Nephron (organoid): ENCODE measurements around the gene ECHDC3.

Experiments
- H3K27ac Mint-ChIP-seq, 3 experiments: 2 replicates each; pipeline ENCODE4 v1.8.0; 2020; ENCODE audit warnings: mixed read lengths in 3 of 3, mild to moderate bottlenecking in 2 of 3, moderate library complexity in 1 of 3
- H3K27me3 Mint-ChIP-seq: 2 replicates; pipeline ENCODE4 v1.8.0; 2021; ENCODE audit warnings: low read depth, mild to moderate bottlenecking, moderate library complexity, mixed read lengths
- H3K36me3 Mint-ChIP-seq: 2 replicates; pipeline ENCODE4 v1.8.0; 2020; ENCODE audit warnings: low read depth, mixed read lengths
- H3K4me1 Mint-ChIP-seq: 2 replicates; pipeline ENCODE4 v1.8.0; 2020; ENCODE audit warnings: mixed read lengths
- H3K4me3 Mint-ChIP-seq, 3 experiments: 2 replicates each; pipeline ENCODE4 v1.8.0; 2020; ENCODE audit warnings: mild to moderate bottlenecking in 3 of 3, mixed read lengths in 3 of 3, moderate library complexity in 2 of 3
- H3K9me3 Mint-ChIP-seq: 2 replicates; pipeline ENCODE4 v1.8.0; 2020; ENCODE audit warnings: mixed read lengths
- TF ChIP-seq, protein P1 (sequence below), 3 experiments: fragments of 200-600 bp; sonication (generic); IDR thresholded peaks; one replicate each; pipeline ENCODE4 v1.5.0; 2021; ENCODE audit warnings: antibody characterized with exemption in 3 of 3; ENCODE audit not compliant: unreplicated experiment in 3 of 3

The ECHDC3 gene

DNA sequence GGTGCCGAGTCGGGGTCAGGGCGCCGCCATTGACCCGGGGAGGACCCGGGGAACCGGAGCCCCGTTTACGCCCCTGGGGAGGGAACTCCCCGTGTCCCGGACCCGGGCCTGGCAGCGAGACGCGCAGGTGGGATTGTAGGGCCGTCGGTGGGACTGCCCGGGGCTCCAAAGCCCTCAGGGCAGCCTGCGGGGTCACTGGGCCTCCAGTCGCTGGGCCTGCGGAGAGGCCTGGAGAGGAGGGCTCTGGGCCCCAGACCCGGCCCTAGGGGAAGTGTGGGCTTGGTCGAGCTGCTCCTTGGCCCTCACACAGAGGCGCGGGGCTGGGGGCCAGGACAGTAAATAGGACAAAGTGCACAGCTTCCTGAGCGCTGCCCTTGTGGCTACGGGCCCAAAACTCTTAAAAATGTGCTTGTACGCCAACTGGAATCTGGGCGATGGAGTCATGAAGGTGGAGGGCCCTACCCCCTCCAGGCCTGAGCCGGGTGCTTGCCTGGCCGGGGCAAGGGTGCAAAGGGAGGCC, 657 bp downstream of the ECHDC3 start:
- no peak overlapping the region for H3K27ac Mint-ChIP-seq
- TF ChIP-seq, protein P1, sequence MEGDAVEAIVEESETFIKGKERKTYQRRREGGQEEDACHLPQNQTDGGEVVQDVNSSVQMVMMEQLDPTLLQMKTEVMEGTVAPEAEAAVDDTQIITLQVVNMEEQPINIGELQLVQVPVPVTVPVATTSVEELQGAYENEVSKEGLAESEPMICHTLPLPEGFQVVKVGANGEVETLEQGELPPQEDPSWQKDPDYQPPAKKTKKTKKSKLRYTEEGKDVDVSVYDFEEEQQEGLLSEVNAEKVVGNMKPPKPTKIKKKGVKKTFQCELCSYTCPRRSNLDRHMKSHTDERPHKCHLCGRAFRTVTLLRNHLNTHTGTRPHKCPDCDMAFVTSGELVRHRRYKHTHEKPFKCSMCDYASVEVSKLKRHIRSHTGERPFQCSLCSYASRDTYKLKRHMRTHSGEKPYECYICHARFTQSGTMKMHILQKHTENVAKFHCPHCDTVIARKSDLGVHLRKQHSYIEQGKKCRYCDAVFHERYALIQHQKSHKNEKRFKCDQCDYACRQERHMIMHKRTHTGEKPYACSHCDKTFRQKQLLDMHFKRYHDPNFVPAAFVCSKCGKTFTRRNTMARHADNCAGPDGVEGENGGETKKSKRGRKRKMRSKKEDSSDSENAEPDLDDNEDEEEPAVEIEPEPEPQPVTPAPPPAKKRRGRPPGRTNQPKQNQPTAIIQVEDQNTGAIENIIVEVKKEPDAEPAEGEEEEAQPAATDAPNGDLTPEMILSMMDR (IDR thresholded peaks at IDR 0.05; ENCODE audit: unreplicated experiment in 3 of 3): no peak
- H3K4me3 Mint-ChIP-seq: peak overlapping the region; percentile 58 to 73 (median 62)

DNA sequence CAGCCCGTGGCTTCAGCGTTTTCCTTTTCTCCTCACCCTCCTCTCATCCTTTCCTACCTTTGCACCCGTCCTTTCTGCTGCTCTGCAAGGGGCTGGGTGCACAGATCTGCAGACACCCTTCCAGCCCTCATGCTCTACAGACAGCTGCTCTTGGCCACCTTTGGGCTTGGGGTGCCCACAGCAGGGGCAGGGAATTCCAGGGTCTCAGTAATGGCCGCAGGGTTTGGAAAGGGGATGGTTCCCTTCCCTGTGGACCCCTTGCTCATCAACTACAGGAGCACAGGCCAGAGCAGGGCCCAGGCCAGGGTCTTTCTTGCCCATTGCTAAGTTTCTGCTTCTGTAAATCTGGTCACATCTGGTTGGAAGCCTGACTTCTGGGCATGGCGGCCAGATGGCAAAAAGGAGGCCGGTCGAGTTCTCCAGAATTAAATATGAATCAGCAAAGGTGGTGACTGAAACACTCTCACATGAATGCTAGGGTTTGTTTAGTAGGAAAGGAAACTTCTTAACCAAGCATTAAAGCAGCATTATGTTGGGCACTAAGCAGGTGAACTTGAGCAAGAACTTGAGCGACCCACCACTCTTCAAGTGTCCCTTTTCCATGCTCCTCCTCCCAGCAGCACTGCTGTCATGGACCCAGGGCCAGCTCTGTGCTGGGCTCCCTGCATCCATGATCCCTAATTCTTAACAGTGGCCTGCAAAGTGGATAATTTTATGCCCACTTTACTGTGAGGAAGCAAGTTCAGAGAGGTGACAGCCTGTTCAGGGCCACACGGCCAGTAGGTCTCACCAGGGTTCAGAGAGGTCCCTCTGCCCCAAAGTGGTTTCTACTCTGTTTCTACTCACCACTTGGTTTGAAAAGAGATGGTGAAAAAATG, 1.5 kb downstream of the ECHDC3 start:
- Mint-ChIP-seq H3K4me3 (peak overlapping the region; percentile 58 to 73 (median 62)), H3K9me3 (peaks cover 8% of the 10 kb centered on the region), H3K36me3 (no peaks in the 10 kb centered on the region), H3K27me3 (peaks cover 36% of the 10 kb centered on the region), H3K4me1 (peaks cover 8% of the 10 kb centered on the region), H3K27ac (no peak overlapping the region)
- TF ChIP-seq, protein P1 (IDR thresholded peaks at IDR 0.05; ENCODE audit: unreplicated experiment in 3 of 3): no peak

More for the DNA sequence above, 657 bp downstream of the ECHDC3 start:
- peaks cover 16% of the 10 kb centered on the region for H3K9me3 Mint-ChIP-seq
- H3K27me3 Mint-ChIP-seq: peaks cover 36% of the 10 kb centered on the region
- H3K4me1 Mint-ChIP-seq: peaks cover 11% of the 10 kb centered on the region
- H3K36me3 Mint-ChIP-seq: peaks cover 3% of the 10 kb centered on the region

DNA sequence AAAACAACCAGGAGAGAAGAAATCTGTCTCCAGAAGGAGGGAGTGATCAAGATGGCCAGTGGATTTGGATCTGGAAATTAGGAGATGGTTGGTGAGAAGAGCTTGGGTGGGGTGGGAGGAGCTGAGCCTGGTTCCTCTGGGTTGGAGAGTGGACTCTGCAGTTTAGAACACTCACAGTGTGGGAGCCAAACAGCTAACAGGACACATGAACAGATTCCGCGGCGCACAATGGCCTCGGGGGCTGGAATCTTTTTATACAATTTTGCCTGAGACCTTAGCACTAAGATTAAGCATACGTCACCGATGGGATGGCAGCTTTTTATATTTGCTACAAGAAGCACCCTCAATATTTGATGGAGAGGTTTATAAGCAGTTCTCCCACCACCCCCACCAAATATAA, 2.9 kb downstream of the ECHDC3 start:
- peaks cover 8% of the 10 kb centered on the region for H3K4me1 Mint-ChIP-seq
- no peak overlapping the region for H3K27ac Mint-ChIP-seq
- TF ChIP-seq, protein P1 (IDR thresholded peaks at IDR 0.05; ENCODE audit: unreplicated experiment in 3 of 3): no peak
- peaks cover 31% of the 10 kb centered on the region for H3K27me3 Mint-ChIP-seq
- no peaks in the 10 kb centered on the region for H3K36me3 Mint-ChIP-seq
- peaks cover 3% of the 10 kb centered on the region for H3K9me3 Mint-ChIP-seq
- no peak overlapping the region for H3K4me3 Mint-ChIP-seq

DNA sequence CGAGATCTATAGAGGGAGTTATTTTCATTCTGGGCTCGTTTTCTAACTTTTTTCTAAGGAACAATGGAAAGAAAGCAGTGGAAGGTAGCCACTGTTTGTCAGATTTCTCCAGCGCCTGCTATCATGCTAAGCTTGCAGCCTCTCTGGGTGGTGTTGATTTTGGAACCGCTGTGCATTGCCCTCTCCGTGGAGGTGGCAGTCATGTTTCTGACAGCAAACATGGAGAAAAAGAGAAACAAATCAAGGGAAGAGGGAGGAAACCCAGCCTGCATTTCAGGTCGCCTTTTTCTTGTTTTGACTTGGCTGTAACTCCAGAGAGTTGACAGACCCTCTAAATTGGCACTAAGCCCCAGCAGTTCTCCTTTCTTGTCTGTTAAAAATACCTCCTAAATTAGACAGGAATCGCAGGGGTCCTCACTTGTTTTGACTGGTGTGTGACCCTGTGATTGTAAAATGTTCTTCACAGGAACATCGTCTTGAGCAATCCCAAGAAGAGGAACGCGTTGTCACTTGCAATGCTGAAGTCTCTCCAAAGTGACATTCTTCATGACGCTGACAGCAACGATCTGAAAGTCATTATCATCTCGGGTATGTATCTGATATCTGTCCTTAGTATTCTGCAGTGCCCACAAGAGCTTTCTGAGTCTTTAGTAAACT, 4.8 kb downstream of the ECHDC3 start:
- Mint-ChIP-seq H3K9me3 (no peaks in the 10 kb centered on the region), H3K4me1 (peaks cover 13% of the 10 kb centered on the region), H3K4me3 (peak overlapping the region in 1 of 3 experiments; percentile 25), H3K27me3 (peaks cover 24% of the 10 kb centered on the region), H3K27ac (peak overlapping the region in 2 of 3 experiments; percentile 20 to 44), H3K36me3 (peaks cover 3% of the 10 kb centered on the region)
- TF ChIP-seq, protein P1 (IDR thresholded peaks at IDR 0.05; ENCODE audit: unreplicated experiment in 3 of 3): no peak

DNA sequence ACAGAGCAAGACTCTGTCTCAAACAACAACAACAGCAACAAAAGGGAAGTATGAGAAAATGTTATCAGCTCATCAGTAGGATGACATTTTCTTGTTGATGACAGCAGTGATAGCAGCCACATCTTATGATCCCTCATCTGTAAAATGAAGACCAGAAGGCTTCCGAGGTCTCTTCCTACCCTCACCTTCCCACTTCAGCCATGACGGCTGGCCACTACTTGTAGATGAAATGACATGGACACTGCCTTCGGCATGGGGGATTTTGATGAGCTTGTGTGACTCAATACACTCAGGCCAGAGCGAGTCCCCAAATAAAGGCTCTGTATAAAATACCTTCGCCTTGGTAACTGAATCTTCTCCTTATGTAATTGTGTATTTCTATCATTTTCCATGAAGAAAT, 6.7 kb downstream of the ECHDC3 start:
- Mint-ChIP-seq H3K36me3 (peaks cover 3% of the 10 kb centered on the region), H3K27ac (no peak overlapping the region), H3K4me3 (no peak overlapping the region), H3K4me1 (peaks cover 13% of the 10 kb centered on the region), H3K27me3 (peaks cover 14% of the 10 kb centered on the region), H3K9me3 (no peaks in the 10 kb centered on the region)
- TF ChIP-seq, protein P1 (IDR thresholded peaks at IDR 0.05; ENCODE audit: unreplicated experiment in 3 of 3): no peak
